PC-3 (cell line): ENCODE measurements around the gene ARID3C.

ENCODE experiments used
- EZH2 ChIP-seq: fragments of 300-600 bp; sonication (generic); IDR thresholded peaks from one replicate; pipeline ENCODE4 v1.6.1; 2017; ENCODE audit warnings: antibody characterized with exemption, mild to moderate bottlenecking, low read length; ENCODE audit not compliant: unreplicated experiment
- EZH2phosphoT487 ChIP-seq: fragments of 300-600 bp; sonication (generic); IDR thresholded peaks from 2 replicates; pipeline ENCODE4 v1.6.1; 2018; ENCODE audit warnings: mild to moderate bottlenecking, antibody characterized with exemption, low read length, borderline replicate concordance
- TF ChIP-seq, protein P1 (sequence below): fragments of 300-600 bp; sonication (generic); conservative IDR thresholded peaks from 2 replicates; pipeline ENCODE4 v1.5.1; 2017; ENCODE audit warnings: antibody characterized with exemption, low read depth, mild to moderate bottlenecking, low read length

DNA sequence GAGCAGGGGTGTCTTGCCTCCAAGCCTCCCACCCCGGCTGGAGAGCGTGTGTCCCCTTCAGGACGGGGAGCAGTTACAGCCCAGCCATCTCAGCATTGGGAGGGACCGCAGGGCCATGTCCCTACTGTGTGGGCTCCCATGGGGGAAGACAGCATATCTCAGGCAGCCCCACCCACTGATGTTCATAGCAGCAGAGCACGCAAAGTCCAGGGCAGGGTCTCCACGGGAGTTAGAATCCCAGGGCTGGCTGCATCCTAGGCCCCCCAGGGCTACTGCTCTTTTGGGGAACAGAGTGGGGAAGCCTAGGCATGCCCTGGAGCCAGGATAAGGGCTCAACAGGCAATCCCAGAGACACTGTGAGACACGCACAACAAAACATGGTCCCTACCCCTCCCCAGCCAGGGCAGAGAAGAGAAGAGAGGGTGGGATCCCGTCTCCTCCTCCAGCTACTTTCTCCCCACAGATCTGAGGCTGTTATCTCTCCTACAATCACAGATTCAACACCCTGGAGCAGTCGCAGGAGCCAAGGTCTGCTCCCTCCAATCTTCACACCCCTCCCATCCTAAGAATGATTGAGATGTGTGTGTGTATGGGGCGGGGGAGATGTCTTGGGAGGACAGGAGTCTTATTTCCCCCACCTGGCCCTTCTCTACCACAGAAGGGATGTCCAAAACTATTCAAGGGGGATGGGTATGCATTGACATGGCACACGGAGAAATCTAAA lies 42.8 kb downstream of the ARID3C start:
- TF ChIP-seq, protein P1, sequence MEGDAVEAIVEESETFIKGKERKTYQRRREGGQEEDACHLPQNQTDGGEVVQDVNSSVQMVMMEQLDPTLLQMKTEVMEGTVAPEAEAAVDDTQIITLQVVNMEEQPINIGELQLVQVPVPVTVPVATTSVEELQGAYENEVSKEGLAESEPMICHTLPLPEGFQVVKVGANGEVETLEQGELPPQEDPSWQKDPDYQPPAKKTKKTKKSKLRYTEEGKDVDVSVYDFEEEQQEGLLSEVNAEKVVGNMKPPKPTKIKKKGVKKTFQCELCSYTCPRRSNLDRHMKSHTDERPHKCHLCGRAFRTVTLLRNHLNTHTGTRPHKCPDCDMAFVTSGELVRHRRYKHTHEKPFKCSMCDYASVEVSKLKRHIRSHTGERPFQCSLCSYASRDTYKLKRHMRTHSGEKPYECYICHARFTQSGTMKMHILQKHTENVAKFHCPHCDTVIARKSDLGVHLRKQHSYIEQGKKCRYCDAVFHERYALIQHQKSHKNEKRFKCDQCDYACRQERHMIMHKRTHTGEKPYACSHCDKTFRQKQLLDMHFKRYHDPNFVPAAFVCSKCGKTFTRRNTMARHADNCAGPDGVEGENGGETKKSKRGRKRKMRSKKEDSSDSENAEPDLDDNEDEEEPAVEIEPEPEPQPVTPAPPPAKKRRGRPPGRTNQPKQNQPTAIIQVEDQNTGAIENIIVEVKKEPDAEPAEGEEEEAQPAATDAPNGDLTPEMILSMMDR = no peak
- TF ChIP-seq EZH2 (no peak), EZH2phosphoT487 (no peak)
